NCI-H345 treated with DMSO at 0.1 percent for 48 hours (cell line): ENCODE measurements around the gene TSEN2.
"Not testable (repeated sequence)": the region's sequence is repeated elsewhere in the genome, so short reads cannot be mapped to it uniquely, and the experiment has no call there.

ENCODE experiments used
- DNase-seq: peaks from one replicate; lab custom pipeline; 2025; ENCODE audit not compliant: unreplicated experiment; lab: John Stamatoyannopoulos, UW

TSEN2 gene

GRCh38 chr3:12451960-12452359 is 32.3 kb upstream of the TSEN2 start:
- no peak for DNase-seq

DNA sequence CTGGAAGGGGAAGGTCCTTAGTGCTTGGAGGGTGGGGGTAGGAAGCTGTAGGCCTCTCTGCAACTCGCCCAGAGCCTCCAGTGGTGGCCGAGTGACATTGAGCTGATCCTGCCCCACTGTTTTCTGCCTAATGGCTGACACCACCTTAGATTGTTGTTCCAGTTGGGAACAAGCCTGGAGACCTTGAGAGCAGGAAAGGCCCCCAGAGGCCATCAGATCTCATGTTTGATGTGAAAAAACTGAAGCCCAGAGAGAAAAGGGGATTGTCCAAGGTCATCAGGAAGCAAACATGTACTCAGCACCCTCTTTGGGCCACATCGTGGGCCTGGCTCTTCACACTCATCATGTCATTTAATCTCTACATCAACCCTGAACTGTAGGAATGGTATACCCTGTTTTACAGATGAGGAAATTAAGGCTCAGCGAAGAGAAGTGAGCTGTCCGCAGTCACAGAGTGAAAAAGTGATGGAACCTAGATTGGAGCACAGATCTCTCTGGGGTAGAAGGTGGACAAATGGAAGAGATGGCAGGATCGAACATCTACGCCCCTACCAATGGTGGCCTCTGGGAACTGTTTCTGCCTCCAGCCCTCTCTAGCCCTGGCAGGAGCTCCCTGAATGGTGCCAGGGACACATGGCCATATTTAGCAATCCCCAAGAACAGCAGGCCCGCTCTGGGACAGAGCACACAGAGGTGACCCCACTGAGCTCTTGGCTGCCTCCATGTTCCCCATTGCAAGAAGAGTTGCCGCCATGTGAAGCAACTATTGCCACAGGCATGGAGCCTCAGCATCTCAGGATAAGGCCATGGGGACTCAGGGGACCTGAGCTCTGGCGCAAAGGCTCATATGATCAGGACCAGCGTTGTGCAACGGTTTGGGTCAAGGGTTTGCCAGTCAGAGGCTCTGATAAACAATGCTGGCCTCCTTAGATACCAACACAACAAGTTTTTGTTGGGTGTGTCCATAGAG is 31.6 kb upstream of the TSEN2 start:
- no peak for DNase-seq

DNA sequence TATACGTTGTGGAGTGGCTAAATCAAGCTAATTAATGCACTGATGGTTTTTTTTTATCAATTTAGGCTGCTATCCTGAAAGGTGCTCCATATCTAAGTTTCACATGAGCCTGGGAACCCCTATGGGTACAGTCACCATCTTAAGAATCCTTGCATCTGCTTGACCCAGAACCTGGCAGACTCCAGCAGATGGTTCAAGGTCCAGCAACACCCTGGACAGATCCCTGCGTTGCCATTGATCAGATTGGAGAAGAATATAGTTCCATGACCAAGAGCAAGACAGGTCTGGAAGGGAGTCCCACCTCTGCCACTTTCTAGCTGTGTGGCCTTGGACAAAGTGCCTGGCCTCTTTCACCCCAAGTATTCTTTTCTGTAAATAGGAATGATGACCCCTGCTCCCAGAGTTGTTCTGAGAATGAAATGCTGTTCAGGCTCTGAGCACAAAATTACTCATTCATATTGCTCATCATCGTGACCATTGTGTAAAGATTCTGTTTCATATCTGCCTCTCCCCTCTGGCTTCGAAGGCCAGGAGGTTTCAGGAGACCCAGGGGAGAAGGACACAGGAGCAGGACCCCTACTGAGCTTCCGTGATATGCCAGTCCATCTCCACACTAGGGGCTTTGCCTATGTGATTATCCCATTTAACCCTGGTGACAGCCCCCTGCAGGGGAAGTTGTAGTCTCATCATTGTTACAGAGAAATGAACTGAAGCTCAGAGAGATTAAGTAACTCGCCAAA is 30.0 kb upstream of the TSEN2 start:
- DNase-seq, result no peak

DNA sequence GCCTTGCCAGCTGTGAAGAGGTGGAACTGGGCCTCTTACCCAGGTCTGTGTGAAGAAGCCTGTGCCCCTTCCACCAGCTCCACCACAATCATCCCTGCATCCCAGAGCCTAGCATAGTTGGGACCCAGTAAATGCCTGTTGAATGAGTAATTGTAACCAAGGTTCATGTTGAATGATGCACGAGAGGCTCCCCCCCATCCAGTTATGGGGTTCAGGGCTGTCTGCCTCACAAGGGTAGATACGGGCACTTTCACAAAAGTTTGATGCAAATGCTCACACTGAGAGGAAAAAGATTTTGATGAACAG is 29.5 kb upstream of the TSEN2 start:
- DNase-seq, result no peak

DNA sequence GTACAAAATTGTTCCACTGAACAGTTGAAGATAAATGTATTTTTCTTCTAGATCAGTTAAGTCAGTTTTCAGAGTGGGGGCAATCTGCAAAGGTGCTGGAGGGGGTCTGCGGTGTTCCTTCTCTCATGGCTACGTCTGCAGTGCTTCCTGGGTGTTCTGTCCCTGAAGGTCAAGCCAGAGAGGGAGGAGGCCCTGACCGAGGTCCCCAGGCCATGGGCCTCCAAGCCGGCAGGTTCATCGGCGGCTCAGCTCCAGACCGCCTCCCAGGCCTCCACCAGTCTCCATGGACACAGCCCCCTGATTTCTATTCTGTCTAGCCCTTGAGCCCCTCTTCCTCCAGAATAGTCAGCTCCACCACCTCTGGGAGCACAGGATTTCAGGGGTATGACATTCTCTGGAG is 28.5 kb upstream of the TSEN2 start:
- no peak for DNase-seq

DNA sequence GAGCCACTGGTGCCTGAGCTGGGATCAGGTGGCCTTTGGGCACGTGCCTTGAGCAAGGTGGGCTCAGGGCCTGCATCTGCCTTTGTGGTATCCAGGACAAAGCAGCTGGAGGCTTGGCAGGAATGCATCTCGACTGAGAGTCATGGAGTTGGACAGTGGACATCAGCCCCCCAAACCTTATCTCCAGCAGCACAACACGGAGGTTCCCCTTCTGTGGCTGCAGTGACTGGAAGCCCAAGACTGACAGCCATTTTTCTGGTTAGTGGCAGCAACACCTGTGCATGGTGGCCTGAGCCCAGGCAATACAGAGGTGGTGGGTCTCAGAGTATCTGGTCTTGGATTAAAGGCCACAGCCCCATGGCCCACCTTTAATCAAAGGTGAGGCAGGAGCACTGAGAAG is 27.8 kb upstream of the TSEN2 start:
- no peak for DNase-seq

DNA sequence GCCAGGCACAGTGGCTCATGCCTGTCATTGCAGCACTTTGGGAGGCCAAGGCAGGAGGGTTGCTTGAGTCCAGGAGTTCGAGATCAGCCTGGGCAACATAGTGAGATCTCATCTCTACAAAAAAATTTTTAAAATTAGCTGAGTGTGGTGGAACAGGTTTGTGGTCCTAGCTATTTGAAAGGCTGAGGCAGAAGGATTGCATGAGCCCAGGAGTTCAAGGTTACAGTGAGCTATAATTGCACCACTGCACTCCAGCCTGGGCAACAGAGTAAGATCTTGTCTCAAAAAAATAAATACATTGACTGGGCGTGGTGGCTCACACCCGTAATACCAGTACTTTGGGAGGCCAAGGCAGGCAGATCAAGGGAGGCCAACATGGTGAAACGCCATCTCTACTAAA is 26.9 kb upstream of the TSEN2 start:
- not testable (repeated sequence) for DNase-seq

GRCh38 chr3:12458901-12459300 is 25.4 kb upstream of the TSEN2 start:
- DNase-seq, result no peak

- no peak for DNase-seq
Measured at GRCh38 chr3:12460127-12460526, 24.2 kb upstream of the TSEN2 start.

DNA sequence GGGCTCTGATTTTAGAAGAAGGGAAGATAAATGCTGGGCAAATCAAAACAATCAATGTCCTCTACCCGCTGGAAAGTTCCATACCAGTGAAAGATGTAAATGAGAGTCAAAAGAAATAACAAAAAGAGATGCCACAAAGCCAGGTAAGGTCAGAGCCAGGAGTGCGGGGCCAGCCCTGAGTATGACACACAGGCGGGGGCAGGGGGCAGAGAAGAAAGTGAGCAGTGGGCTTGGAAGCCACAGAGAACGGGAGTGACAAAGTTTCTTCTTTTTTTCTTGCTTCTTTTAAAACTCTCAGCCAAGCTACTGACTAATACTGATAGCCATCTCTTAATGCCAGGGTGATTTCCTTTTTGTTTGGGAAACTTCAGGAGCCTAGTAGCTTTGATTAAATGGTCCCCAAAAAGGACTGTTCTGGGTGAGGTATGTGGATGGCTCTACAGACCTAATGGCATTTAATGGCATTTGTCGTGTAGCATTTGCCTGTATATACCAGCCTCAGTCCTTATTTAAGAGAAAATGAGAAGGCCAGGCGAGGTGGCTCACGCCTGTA is 23.1 kb upstream of the TSEN2 start:
- no peak for DNase-seq

DNA sequence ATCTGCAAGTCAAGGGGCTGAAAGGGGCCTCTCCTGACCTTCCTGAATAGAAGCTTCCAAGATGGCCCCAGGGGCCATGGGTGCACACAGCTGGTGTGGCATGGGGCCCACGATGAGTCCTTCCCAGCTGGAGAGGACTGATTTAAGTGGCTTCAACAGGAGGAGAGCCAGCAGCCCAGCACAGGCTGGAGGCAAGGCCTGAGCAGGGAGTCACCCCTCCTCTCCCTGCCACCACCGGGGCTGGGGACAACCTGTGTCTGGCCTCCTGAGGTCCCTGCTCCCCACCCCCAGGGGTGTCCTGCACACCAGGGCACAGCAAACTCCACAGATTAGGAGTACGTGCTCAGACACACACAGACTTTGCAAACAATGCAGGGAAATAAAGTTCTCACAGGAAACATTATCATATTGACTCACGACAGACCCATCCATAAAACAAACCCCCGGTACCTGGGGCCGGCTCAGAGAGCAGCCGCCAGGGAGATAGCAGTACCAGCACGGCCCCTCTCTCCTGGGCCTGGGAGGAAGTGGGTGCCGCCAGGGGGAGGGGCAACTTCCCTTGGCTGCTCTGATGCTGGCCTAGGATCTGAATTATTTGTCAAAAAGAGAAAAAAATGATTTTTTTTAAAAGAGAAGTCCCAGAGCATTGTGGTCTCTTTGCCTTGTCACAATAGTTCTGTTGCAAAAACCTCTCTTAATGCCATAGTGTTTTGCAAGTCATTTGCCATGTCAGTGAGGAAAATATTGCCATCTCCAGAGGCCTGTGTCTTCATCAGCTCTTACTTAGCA is 21.9 kb upstream of the TSEN2 start:
- DNase-seq, result no peak

GRCh38 chr3:12463686-12464085 is 20.6 kb upstream of the TSEN2 start:
- no peak for DNase-seq

DNA sequence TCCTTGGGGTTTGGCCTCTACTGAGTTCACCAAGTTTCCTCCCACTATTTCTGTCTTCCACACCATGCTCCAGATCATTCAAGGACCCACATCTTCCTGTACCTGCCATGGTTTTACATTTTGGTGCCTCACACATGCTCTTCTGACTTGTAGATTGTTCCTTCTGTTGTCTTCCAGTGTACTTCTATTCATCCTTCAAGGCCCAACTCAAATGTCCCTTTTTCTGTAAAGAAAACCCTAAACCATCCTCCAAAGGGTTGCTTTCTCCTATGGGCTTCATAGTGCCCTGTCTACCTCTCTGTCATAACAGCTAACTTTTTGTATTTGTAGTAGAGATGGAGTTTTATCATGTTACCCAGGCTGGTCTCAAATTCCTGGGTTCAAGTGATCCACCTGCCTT is 20.1 kb upstream of the TSEN2 start:
- no peak for DNase-seq

DNA sequence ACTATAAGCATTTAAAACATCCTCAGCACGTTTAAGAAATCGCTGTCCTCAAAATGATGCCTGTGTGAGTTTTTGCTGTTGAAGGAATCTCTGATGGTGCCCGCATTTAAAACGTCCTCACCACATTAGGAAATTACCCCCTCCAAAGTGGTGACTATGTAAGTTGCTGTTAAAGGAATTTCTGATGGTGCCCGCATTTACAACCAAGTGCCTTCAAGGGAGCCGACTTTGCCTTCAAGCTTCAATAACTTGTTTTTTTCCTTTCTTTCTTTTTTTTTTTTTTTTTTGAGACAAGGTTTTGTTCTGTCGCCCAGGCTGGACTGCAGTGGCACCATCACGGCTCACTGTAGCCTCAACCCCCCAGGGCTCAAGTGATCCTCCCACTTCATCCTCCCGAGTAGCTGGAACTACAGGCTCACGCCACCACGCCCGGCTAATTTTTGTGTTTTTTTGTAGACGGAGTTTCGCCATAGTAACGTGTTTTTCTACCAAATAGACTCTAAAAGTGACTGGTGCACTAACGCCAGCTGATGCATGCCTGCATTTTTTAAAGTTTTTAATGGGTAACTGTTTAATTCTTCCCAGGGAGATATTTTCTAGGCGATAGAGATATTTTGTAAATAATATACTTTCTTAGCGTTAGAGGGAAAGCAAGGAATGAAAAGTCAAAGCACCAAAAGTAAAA is 19.0 kb upstream of the TSEN2 start:
- no peak for DNase-seq

- no peak for DNase-seq
Measured at GRCh38 chr3:12465836-12466225, 18.4 kb upstream of the TSEN2 start.

DNA sequence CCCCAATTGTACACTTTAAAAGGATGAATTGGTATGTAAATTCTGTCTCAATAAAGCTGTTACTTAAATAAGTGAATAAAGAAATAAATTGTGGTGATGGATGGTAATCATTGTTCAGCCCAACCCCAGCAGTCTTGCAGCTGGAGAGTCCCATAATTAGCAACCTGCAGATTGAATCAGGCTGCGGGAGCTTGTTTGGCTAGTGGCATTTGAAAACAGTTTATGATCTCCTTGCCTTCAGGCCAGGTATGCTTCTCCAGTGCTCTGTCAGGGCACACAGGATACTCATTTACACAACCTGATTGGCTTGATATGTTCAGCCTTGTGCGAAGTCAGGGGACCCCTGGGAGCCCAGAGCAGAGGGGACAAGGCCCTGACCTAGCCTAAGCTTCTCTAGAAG is 16.5 kb upstream of the TSEN2 start:
- DNase-seq, result no peak

DNA sequence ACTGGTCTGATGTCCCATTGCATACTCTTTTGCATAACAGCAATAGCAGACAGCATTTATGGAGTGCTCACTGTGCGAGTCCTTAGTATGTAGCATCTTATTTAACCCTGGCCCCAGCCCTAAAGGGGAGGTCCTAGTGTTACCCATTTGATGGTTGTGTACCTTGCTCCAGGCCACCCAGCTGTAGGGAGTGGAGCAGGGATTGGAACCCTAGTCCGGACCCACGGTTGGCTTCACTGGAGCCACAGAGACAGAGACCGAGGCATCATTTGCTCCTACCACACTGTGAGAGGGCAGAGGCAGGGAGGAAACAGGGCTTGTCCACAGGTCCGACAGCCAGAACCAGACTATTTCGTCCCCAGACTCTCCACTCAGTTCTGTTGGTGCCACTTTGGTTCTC is 16.0 kb upstream of the TSEN2 start:
- no peak for DNase-seq

GRCh38 chr3:12468757-12469156 is 15.5 kb upstream of the TSEN2 start:
- no peak for DNase-seq

DNA sequence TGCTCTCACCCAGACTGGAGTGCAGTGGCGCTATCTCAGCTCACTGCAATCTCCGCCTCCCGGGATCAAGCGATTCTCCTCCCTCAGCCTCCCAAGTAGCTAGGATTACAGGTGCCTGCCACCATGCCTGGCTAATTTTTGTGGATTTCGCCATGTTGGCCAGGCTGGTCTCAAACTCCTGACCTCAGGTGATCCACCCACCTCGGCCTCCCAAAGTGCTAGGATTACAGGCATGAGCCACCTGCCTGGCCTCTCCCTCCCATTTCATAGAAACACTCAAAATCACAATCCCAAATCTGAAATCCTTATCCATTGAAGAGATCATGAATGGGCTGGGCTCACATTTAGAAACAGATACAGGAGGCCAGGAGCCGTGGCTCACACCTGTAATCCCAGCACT is 15.1 kb upstream of the TSEN2 start:
- not testable (repeated sequence) for DNase-seq

DNA sequence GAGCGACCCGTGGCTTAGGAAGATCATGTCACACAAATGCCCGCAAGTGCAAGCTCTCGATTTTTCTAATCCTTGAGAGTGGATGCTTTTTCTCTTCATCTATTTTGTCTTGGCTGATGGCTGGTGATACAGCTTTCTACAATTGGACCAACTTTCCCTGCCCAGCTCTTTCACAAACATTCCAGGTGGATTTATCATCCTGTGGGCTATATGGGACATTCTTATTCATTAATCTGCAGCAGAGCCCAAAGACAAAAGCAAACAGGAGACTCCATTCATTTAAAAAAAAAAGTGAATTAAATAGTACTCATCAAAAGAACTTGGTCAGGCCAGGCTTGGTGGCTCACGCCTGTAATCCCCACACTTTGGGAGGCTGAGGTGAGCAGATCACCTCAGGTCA is 14.2 kb upstream of the TSEN2 start:
- no peak for DNase-seq

DNA sequence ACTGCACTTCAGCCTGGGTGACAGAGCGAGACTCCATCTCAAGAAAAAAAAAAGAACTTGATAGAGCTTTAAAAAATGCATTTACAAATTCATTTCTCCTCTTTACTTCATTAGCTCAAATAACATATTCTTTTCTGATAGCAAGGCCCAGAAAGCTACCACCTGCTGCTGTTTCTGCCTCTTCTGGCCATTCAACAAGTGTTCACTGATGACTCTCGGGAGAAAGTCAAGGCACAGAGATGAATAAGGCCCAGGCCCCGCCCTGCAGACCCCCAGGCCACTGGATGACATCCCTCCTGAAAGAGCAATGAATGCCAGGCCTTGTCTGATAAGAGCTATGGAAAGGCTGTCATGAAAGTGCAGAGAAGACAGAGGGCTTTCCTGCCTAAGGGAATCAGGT is 13.6 kb upstream of the TSEN2 start:
- DNase-seq, result no peak
